AG09319 (cell line): Measurements from ENCODE around the gene RHOT1.
"Not testable (repeated sequence)": the region's sequence is repeated elsewhere in the genome, so short reads cannot be mapped to it uniquely, and the experiment has no call there.

Experiments used
- DNase-seq: peaks from one replicate; pipeline ENCODE4 v3.0.0-alpha.2; 2010; ENCODE audit warnings: low read depth; ENCODE audit errors: extremely low read depth
- CTCF ChIP-seq: IDR thresholded peaks from 2 replicates; pipeline ENCODE4 v1.5.1; 2011; ENCODE audit warnings: low read depth, mild to moderate bottlenecking, inconsistent platforms, low read length, moderate library complexity

Gene RHOT1

GRCh38 chr17:32116937-32117336, 25.4 kb upstream of the RHOT1 start:
- DNase-seq, result no peak
- no peak for TF ChIP-seq CTCF

GRCh38 chr17:32117399-32117798, 24.9 kb upstream of the RHOT1 start:
- no peak for DNase-seq
- no peak for TF ChIP-seq CTCF

GRCh38 chr17:32118088-32118487, 24.2 kb upstream of the RHOT1 start:
- not testable (repeated sequence) for DNase-seq

GRCh38 chr17:32118835-32119234, 23.5 kb upstream of the RHOT1 start:
- TF ChIP-seq CTCF, result no peak

GRCh38 chr17:32120141-32120540, 22.2 kb upstream of the RHOT1 start:
- DNase-seq, result no peak
- TF ChIP-seq CTCF, result no peak

More at GRCh38 chr17:32118835-32119234, 23.5 kb upstream of the RHOT1 start:
- no peak for DNase-seq

- TF ChIP-seq CTCF, result no peak
- DNase-seq, result no peak
Observed at GRCh38 chr17:32120716-32121115, 21.6 kb upstream of the RHOT1 start.

GRCh38 chr17:32123782-32124181, 18.5 kb upstream of the RHOT1 start:
- no peak for DNase-seq
- TF ChIP-seq CTCF, result no peak

- no peak for DNase-seq
- no peak for TF ChIP-seq CTCF
Observed at GRCh38 chr17:32124985-32125847, 17.1 kb upstream of the RHOT1 start.
